ENCODE data around the gene IQSEC1.
A peak's percentile ranks its signal among the peaks of the same experiment; 100 is the strongest.

Gene IQSEC1

DNA sequence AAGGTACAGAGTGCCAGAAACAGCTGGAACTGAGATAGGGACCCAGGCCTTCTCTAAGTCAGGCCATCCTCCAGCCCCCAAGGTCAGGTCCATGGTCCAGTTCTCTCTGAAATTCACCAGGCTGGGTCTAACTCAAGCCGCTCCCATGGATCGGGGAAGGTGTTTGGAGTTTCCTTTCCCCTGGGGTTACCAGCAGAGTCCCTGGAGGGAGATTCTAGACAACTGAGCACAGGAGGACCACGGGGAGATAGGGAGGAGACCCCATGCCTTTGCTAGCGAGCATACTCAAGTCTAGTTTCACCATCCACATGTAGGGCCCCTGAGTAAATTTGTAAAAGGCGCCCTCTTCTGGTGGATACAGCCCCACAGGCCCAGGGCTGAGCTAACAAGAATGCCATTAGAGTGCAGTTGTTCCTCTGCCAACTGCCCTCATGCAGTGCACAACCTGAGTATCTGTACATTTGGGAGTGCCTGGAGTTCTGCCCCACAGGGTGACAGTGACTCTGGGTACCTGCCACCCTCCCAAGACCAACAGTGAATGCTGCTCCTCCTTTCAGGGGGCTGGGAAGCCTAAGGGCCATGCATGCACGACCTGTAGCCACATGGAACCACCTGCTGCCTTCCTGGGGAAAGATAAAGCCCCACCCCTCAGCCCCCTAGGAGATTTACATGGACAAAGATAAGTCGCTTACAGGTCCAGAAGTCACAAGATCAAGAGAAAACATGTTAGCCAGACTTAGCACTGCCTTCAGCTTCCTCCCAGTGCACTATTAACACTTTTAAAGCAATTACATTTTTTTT is 89.0 kb downstream of the IQSEC1 start:
- peak; percentile 25 for DNase-seq (ENCODE audit: low read depth)

DNA sequence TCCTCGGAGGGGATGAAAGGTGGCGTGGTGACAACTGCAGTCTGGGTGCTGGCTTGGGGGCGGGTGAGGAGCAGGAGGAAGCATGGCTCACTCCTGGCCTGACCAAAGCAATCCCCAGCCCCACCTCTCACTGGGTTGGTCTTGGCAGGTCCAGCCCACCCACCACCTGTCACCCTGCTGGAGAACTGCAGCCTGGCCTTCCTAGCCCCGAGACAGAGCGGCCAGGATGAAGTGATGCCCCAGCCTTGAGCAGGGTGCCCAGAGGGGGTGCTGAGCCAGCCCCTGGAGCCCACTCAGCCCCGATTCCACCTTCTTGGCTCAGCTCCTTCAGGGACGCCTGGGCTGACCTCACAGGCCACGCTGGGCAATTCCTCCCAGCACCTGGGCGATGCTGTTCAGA is 89.9 kb downstream of the IQSEC1 start:
- DNase-seq (ENCODE audit: low read depth), result no peak

DNA sequence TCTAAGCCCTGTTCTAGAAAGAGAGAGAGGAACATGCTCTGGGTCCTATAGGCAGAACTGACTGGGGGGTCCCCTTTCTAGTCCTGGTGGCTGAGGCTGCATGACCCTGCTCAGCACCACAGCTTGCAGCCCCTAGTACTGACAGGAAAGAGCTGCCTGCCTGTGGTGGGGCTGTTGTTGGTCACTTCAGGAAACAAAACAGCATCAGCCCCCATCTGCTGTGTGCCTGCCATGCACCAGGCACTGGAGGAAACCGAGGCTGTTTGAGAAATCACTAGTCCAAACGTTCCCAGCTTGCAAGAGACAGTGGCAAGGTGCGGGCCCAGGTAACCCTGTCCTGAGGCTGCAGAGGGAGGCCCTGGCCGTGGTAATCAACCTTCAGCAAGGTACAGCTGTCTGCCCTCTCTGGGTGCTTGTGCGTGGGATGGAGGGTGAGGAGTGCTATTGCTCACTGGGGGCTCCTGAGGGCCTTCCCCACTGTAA is 90.6 kb downstream of the IQSEC1 start:
- no peak for DNase-seq (ENCODE audit: low read depth)

DNA sequence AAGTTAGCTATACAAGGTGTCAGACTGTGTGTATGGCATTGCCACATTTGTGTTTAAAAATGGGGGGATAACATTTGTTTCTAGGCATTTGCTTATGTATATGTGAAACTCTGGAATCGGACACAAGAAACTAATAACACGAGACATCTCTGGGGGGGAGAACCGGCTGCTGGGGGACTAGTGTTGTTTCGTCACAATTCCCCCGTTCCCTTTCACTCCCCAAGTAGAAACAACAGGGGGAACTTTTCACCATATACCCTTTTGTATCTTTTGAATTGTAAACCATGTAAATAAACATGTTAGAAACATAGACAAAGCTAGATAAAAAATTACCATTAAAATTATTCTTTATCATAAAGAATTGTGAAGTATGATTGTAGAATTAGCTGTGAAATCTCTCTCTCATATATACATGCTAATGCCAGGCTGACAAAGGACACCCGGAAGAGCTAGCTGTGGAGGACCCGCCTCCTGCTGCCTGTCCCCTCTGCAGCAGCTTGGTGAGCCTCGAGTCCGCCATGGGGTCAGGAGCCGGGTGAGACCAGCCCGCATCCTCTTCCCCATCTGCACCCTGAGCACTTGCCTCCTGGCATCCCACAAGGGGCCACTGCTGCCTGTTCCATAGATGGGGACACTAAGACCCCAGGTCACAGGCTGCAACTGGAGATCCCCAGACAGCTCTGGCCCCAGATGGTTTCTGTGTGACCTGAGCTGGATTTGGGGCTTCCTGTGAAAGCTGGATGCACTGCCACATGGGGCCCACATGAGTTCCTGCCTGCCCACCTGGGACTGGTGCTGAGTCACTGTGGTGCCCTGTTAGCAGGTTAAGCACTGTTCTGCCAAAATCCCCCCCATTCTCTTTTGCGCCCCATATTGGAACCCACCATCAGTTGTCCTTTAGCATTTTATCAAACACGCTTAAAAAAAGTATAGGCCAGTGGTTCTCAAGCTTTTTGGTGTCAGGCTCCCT is 91.6 kb downstream of the IQSEC1 start:
- no peak for DNase-seq (ENCODE audit: low read depth)

DNA sequence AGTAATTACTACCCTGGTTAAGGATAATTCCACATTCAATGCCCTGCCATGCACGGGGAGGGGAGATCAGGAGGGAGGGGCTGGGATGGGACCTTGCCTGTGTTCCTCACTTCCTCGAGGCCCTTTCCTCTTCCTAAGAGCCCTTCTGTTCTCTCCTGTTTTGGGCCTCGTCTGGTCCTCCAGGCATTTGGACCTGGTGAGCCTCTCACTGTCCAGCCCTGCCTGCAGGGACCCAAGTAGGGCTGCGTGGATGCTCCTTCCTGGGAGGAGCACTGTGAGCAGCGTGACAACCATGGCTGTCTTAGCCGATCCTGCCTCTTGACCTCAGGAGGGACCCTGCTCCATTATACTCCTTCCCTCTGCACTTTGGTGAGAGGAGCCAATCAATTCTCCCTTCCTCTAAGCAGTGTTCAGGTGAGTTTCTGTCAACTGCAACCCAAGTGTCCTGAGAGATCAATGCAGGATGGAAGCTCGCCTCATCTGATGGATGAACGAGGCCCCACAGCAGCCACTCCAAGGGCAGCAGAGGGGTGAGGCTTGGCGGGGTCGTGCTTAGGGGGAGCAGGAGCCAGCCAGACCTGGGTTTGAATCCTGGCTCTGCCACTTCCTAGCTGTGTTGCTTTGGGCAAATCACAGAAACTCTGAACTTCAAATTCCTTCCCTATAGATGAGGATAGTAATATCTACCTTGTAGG is 92.5 kb downstream of the IQSEC1 start:
- DNase-seq (ENCODE audit: low read depth), result no peak

DNA sequence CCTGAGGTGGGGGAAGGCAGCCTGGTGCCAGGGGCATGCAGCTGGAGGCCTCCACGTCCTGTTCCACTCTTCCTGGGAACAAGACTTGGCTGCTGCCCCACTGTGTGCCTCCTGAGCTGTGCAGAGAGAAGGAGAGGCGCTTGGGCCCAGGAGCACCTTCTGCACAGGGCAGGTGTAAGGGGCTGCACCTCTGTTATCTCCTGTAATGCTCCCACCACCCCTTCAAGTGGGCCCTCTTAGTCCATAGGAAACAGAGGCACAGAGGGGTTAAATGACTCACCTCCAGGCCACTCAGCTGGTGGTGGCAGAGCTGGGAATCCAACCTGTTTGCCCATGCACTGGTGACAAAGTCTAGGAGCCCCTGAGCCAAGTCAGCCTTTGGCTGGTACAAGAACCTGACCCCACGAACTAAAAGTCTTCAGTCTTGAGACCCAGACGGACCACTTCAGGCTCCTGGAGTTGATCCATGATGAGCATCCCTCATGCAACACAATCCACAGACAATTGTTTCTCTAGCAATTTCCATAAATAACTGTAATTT is 93.2 kb downstream of the IQSEC1 start:
- no peak for DNase-seq (ENCODE audit: low read depth)

DNA sequence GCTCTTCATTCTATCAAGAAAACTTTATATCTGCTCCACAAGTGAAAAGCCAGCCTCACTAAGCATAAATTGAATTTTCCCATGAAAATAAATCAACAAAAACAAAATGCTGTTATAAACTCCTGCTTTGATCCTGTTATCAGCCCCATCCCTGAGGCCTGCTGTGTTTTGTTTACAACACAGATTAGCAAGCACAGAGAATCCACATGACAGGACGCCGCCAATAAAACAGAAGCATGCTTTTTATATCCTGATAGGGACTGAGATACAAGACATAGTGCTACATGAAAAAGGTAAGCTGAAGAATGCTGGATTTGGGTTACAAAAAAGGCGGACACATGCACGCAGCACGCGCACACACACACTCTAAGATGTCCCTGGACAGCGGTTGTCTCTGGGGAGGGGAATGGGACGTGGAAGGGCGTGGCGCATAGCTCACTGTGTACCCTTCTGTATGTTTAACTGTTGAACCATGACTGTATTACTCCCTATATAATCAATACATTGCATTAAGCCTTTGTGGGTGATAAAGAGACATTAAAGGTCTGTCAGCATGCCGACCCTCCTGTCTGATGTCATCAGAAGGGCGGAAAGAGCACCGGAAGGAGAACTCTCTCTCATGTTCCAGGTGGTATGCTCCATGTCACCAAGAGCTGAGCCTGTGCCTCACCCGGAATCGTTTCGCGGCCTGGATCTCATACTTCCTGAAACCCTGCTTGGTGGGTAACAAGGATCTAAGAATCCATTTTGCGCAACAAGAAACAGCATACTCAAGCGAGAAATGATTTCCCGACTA is 93.9 kb downstream of the IQSEC1 start:
- DNase-seq (ENCODE audit: low read depth), result no peak

DNA sequence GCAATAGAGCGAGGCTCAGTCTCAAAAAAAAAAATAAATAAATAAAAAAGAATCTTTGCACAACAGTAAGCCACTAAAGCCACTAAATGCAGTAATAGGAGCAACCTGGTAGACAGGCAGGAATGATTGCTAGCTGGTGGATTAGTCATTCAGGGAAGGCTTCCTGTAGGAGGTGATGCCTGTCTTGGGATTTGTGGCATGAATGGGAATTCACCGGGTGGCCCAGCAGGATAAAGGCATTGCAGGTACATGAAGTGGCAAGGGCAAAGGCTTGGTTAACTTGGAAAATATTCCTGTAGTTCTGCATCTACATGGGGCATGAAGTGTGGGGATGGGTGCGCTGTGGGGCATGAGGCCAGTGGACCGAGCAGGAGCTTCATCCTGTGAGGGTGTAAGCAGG is 94.5 kb downstream of the IQSEC1 start:
- DNase-seq (ENCODE audit: low read depth), result no peak

DNA sequence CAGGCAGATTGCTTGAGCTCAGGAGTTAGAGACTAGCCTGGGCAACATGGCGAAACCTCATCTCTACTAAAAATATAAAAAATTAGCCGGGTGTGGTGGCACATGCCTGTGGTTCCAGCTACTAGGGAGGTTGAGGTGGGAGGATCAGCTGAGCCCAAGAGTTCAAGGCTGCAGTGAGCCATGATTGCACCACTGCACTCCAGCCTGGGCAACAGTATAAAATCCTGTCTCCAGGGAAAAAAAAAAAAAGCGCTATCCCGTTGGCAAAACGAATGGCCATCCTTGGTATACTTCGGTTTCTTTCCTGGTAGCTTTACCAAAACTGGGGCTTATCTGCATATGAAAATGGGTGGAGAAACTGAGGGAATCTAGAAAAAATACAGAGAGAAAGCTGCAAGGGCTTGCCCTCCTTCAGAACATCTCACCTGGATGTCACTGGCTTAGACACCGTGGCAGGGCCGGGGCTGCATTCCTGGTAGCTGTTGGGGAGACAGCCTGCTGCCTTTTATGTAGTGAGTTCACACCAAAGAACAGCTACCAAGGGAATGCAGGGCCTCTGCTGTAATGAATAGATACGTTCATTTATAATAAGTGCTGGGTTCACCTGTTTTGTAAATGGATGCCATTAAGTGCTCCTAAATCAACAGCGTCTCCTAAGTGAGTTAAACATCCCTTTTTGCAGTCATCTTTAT is 96.0 kb downstream of the IQSEC1 start:
- no peak for DNase-seq (ENCODE audit: low read depth)

DNA sequence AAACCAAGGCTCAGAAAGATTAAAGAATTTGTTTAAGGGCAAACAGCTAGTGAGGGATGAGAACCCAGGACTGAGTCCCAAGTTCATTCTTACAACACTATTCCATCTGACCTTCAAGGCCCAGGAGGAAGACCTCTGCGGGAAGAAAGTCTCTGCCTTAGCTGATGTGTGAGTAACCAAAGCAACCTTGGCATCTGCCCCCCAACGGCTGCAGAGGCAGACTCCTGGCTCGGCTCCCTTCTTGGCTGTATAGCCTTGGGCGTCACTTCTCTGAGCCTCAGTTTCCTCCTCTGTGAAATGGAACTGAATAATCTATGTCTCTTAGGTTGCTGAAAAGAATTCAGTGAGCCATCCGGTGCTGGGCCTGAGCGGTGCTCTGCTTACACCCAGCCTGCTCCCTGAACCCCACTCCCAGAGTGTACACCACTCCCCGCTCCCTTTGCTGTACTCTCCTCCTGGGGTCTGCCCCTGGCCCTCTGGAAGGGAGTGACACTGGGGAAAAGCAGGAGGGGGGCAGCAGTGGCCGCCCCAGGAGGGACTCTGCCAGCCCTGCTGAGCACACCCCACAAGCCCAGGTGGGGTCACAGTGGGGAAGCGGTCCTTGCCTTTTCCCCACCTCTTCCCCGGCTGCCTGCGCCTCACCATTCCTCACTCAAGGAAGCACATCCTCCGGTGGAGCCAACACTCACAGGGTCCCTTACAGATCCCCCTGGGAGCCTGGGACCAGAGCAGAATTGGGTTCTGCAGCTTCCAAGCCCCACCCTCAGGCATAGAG is 97.3 kb downstream of the IQSEC1 start:
- no peak for DNase-seq (ENCODE audit: low read depth)

DNA sequence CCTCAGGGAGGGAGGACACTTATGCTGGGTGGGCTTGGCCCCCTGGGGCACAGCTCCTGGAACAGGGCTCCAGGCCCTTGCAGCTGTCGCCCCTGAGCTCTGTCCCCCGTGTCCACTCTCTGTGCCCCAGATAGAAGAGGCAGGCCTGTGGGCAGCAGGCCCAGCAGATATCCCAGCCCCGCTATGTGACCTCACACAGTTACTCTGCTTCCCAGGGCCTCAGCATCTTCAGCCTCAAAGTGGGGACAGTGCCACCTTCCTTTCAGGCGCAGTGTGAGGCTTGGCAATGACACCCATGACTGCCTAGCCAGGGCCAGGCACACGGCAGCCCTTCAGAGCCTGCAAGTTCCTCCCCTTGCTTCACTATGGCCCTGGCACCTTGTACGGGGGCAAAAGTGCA is 98.4 kb downstream of the IQSEC1 start:
- DNase-seq (ENCODE audit: low read depth), result no peak

DNA sequence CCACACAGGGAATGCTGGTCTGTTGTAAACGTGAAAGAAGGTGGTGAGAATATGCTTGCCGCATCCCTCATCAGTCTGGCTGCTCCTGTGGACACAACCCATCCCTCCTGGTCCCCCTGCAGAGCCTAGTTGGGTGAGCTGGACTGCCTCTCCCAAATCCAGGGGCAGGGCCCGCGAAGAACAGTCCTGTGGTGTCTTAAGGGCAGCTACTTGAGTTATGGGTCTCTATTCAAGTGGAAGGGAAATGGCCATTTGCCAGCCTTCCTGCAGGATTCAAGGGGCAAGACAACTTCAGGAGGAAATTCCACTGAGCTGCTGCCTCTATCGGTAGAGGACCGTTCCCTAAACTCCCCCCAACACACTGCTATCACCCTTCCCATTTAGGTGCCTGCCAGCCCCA is 98.9 kb downstream of the IQSEC1 start:
- DNase-seq (ENCODE audit: low read depth), result no peak

DNA sequence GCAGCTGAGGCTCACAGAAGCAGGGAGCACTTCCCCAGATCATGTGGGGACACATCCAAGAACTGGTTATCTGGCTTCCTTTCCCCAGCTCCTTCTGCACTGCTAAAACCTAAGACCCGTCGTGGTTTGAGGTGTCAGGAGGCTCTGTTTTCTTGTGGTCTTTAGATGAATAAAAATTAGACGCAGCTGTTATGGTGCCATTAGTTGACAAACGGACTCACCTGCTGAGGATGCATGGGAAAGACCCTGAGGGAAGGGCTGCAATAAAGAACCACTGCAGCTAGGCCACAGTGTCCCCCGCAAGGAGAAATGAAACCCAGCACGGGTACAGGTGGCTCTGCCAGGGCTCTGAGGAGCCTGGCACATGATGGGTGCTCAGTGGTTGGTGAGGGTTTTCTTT is 99.4 kb downstream of the IQSEC1 start:
- DNase-seq (ENCODE audit: low read depth), result no peak

DNA sequence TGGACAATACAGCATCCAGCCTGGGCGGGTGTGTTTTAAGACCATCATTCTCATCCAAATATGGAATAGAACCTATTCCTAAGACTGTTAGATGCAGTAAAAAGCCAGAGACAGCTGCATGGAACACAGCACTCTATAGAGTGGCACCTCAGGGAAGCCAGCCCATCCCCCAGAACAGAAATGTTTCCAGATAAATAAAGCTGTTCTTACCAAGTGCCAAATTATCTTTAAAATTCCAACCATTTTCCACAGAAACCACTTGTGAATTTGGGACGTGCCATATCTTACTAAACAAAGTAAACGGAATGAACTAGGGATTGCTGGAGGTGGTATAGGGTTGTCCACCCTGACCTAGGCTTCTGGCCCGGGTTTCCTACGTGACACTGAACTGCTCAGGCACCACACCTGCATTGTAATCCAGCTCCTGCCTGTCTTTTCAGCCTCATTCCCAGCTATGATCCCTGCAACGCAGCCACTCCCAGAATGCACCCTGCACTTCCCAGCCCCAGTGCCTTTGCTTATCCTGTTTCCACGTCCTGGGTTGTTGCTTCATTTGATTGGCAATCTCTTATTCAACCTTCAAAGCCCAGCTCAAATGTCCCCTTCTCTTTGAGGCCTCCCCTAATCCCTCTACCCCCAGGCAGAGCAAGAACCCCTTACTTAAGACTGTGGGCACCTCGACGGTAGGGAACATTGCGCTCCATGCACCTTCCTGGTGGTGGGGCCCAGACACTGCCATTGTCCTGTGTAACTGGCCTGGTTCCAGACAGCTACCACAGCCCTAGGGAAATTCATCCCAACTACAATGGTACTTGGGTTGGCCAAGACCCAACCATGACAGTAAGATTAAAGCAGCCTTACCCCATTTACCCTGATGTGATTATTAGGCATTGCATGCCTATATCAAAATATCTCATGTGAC is 100.2 kb downstream of the IQSEC1 start:
- DNase-seq (ENCODE audit: low read depth), result no peak

DNA sequence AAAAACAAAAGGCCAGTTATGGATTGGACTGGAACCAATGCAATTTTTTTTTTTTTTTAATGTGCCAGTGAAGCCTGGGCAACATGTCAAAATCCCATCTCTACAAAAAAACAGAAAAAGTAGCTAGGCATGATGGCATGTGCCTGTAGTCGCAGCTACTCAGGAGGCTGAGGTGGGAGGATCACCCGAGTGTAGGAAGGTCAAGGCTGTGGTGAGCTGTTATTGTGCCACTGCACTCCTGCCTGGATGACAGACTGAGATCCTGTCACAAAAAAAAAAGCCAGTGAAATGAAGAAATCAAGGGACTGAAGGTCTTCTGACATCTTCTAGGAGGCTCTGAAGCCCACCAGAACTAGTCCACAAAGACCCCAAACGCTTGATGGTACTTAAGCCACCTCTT is 101.2 kb downstream of the IQSEC1 start:
- no peak for DNase-seq (ENCODE audit: low read depth)

DNA sequence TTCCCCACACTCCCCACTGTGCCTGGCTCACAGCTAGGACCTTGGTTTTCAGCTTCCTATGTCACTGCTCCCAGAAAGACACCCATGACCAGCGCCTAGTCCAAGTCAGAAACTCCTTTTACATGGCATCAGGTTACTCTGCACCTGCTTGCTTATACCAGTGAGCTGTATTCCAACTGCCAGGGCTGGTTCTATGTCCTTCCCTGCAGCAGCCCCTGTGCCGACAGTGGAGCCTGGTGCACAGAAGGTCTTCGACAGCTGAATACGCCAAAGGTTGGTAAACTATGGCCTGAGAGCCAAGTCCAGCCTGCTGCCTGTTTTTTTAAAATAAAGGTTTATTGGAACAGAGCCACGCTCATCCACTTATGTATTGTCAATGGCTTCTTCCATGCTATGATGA is 102.5 kb downstream of the IQSEC1 start:
- no peak for DNase-seq (ENCODE audit: low read depth)

DNA sequence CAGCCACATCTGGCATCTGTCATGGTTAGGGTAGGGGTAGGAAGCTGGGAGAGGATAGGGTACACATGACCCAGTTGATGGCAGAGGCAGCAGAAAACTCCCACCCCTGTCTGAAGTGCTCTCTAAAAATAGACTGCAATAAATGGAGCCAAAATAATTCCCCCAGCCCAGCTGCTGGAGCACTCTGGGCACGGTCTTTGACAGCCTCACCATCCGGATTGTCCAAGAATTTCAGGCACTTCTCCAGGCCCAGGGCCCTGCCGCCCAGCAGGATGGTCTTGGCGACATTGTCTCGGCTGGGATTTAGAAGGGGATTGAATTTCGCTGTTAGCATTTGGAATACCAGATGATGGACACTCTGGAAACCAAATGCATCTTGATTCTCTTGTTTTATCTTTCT is 103.7 kb downstream of the IQSEC1 start:
- no peak for DNase-seq (ENCODE audit: low read depth)

DNA sequence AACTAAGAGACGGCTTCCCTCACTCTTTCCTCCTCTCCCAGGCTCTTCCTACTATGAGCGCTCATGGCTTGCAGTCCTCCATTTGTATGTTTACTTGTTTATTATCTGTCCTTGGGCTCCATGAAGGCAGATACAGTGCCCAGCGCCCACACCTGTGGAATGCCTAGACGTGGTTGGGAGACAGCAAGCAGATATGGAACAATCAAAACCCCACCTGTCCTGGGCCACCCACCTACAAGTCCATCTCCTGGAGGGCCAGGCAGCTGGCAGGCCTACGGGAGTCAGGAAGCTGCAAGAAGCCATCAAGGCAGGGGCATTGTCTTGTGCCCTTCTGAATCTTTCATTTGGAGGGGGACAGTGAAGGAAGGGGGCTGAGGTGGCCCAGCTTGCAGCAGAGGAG is 104.7 kb downstream of the IQSEC1 start:
- DNase-seq (ENCODE audit: low read depth), result no peak

Data from stimulated activated CD8-positive, alpha-beta memory T cell treated with anti-CD3 and anti-CD28 coated beads, Interleukin-12 subunit alpha, Interleukin-12 subunit beta, amount 100 ng/mL, for 1 hour (primary cell).